ENCODE data around the gene IGIP.

DNA sequence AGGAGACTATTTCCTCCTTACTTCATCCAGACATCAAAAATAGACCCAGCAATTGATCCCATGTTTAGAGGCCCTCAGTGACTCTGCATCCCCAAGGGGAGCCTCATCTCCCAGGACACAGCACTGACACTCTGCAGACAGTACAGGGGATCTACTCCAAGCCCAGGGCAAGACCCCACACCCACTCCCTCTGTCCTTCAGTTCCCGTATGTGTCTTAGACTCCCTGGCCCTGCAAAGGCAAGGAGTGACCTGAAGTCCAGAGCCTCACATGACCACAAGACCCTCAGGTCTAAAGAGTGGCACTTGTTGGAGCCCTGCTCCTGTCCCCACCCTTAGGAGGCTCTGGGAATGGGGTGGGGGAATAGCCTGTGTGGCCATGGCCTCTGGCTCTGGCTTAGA lies 21.7 kb downstream of the IGIP start:
- TF ChIP-seq, protein P1, sequence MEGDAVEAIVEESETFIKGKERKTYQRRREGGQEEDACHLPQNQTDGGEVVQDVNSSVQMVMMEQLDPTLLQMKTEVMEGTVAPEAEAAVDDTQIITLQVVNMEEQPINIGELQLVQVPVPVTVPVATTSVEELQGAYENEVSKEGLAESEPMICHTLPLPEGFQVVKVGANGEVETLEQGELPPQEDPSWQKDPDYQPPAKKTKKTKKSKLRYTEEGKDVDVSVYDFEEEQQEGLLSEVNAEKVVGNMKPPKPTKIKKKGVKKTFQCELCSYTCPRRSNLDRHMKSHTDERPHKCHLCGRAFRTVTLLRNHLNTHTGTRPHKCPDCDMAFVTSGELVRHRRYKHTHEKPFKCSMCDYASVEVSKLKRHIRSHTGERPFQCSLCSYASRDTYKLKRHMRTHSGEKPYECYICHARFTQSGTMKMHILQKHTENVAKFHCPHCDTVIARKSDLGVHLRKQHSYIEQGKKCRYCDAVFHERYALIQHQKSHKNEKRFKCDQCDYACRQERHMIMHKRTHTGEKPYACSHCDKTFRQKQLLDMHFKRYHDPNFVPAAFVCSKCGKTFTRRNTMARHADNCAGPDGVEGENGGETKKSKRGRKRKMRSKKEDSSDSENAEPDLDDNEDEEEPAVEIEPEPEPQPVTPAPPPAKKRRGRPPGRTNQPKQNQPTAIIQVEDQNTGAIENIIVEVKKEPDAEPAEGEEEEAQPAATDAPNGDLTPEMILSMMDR (IDR thresholded peaks at IDR 0.05; ENCODE audit: low read depth, low read length, poor library complexity, severe bottlenecking) = no peak
- TF ChIP-seq EZH2phosphoT487 (IDR thresholded peaks at IDR 0.05; ENCODE audit: borderline replicate concordance, low read length) = no peak

All from DOHH2 (cell line).